HL-60/S4 treated with retinoic acid at 250 ng/mL for 4 days and 3 days (cell line): Measurements from ENCODE around the gene CAPN2.
"Not testable (repeated sequence)": the region's sequence is repeated elsewhere in the genome, so short reads cannot be mapped to it uniquely, and the experiment has no call there.

Experiments
- in situ Hi-C: fragments of 300-500 bp; cut with MboI; formaldehyde crosslinking; loops from 2 replicates; pipeline ENCODE4 v1.7.0; 2022; ENCODE audit warnings: low sequenced_read_pairs

Gene CAPN2

DNA sequence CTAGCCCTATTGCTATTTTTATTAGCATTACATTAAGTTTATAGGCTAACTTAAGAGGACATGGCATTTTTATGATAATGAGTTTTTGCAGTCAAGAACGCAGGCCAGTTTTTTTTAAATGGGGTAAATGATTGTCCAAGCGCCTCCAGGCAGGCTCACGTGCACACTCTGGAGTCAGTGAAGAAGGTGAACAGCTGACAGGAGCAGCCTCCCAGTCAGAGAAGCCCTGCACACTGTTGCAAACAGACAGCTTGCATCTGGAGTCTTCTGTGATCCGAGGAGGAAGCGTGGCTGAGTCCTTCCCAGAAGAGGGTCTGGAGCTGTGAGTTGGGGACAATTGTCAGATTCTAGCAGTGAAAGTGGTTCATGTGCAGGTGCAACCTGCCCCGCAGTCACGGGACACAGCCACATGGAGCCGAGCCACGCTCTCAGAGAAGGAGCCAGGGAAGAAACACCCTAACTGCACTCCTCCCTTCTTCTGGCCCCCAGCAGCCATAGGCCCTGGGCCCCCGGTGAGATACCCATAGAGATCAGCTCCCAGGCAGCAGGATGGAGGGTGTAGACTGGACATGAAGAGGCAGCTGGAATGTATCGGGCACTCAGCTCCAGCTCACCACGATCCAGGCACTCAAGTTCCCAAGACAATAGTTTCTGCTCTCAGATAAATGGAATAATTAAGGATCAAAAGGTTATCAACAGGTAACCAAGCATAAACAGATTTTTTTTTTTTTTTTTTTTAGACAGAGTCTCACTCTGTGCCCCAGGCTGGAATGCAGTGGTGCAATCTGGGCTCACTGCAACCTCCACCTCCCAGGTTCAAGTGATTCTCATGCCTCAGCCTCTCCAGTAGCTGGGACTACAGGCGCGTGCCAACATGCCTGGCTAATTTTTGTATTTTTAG lies 26.4 kb downstream of the CAPN2 start:
- in situ Hi-C loops, result no loop called here

DNA sequence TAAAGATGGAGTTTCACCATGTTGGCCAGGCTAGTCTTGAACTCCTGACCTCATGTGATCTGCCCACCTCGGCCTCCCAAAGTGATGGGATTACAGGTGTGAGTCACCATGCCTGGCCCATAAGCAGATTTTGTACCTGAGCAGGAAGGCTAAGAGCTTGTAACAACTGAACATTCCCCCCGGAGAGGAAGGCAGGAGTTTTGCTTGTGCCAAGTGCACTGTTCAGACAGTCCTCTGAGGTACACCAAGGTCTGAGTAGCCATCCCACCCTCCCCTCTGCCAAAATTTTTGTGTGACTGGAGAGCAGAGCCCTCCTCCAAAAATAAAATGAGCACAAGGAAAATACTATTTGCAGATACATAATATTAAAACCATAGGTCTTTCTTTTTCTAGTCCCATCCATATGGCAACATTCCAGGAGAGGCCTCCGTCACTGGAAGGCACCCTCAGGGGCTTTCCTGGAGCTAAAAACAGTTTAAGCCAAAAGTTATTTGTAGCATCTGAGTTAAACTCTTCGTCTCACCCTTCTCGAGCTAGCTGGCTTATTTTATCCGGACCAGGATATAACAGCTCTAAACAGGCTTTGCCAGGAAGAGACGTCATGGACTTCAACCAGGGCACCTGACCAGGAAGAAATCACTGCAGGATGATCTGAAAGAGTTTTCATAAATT lies 27.2 kb downstream of the CAPN2 start:
- in situ Hi-C loops, result no loop called here

DNA sequence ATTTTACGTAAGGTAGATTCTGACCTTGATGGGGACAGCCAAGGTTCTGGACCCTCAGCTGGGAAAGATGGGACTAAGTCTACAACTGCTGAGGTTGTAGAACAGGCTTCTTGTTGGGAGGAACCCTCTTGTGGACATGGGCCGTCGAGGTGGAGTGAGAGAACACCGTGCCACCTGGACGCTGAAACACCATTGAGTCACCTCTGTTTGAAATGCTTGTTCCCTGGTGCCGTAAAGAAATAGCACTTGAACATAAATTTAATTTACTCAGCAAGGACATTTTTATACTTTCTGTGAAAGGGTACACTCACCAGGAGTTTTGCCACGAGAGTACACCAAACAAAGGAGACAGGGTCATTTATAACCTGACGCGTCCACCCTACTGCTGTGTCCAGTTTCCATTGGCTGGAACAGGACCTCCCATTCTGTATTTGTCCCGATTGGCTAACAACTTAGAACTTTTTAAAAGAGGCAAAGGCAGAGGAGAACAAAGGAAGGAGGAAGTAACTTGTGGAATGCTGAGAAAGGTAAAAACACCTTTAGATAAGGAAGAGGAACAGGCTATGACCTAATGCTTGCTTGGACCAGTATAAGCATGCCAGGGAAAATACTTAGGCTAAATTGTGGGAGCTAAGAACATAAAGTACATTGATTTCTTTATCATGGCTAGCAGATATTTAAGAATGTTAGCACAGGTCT lies 27.8 kb downstream of the CAPN2 start:
- in situ Hi-C loops, result not testable (repeated sequence)

DNA sequence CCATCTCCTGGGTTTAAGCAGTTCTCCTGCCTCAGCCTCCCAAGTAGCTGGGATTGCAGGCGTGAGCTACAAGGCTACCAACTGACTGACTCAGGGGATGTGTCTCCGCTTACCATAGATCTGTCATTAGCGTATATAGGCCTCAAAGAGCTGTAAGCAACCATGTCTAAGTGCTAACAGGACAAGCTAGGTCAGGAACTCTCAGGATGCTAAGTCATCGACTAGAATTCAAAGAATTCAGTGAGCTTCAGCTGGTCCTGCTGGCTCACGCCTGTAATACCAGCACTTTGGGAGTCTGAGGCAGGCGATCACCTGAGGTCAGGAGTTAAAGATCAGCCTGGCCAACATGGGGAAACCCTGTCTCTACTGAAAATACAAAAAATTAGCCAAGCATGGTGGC lies 29.5 kb downstream of the CAPN2 start:
- in situ Hi-C loops, result no loop called here

DNA sequence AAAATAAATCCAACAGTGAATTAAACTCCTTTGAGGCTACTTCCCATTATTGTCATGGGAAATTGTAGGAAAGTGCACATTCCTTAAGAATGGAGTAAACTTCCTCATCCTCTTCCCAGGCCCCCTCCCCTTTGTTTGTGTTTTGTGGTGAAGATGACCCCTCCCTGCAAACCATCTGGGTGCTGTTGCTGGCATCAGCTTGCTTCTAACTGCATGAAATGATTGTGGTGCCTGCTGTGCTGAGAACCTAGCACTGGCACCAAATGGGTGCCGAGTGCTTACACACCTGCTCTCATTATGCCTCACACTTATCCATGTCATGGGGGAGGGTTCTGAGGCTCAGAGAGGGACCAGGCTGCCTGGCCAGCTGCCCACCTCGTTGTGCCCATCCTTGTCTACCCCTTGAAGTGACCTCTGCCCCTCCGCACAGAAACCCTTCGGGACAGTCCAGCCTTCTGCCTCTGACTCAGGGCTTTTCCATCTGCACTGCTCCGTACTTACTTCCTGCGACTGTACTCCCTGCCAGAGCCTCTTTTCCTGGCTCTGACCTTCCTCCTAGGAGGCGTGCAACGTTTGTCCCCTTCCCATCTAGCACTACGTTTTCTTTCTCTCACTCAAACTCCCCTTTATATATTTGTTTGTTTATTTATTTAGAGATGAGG lies 30.6 kb downstream of the CAPN2 start:
- in situ Hi-C loops, result no loop called here

DNA sequence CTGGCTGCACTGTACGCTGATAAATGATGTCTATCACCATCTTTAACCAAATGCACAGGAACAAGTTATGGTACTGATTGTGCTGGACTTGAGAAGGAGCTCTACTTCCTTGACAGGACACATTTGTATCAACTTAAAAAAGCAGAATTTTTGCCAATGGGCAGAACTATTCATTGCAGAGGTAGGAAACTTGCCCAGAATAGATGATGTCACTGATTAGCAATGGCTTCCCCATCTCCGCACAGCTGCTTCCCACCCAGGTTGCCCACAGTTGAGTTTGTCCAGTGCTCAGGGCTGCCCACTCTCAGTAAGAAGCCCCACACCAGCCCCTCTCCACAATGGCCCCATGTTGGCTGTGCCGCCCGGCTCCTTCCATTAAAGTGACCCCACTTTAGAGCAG lies 33.4 kb downstream of the CAPN2 start:
- in situ Hi-C loops, result no loop called here

DNA sequence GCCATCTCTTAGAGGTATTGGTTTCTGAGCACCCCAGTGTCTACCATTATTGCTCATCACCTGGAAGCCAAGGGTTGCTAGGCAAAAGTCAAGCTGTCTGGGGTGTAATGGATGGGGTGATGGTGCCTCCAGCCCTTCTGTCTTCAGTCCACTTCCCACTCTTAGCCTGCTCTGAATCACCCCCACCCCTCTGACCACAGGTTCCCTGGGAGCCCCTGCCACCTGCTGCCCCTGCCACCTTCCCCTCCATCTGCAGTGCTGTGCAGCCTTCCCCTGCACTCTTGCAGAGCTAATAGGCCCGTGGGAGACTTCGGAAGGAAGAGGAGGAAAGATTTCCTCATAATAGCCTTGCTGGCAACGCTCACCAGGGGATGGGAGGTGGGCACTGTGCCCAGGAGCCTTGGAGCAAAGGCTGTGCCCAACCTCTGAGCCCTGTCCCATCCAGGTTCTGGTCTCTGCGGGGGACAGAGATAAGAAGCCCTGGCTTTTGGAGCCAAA lies 35.5 kb downstream of the CAPN2 start:
- in situ Hi-C loops, result no loop called here

DNA sequence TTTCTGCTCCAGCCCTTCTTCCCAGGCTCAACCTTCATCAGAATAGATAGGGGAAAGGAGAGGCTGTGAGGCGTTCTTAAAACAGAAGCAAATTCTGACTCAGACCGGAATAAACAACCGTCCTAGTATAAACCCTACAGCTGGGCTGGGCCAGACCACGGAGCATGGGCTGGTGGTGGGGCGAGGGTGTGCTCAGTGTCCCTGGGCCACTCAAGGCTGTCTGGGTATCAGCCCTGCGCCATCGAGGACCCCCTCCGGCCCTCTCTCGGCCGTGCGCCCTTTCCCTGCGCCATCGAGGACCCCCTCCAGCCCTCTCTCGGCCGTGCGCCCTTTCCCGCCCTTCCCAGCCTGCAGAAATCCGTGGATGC lies 36.0 kb downstream of the CAPN2 start:
- in situ Hi-C loops, result no loop called here

DNA sequence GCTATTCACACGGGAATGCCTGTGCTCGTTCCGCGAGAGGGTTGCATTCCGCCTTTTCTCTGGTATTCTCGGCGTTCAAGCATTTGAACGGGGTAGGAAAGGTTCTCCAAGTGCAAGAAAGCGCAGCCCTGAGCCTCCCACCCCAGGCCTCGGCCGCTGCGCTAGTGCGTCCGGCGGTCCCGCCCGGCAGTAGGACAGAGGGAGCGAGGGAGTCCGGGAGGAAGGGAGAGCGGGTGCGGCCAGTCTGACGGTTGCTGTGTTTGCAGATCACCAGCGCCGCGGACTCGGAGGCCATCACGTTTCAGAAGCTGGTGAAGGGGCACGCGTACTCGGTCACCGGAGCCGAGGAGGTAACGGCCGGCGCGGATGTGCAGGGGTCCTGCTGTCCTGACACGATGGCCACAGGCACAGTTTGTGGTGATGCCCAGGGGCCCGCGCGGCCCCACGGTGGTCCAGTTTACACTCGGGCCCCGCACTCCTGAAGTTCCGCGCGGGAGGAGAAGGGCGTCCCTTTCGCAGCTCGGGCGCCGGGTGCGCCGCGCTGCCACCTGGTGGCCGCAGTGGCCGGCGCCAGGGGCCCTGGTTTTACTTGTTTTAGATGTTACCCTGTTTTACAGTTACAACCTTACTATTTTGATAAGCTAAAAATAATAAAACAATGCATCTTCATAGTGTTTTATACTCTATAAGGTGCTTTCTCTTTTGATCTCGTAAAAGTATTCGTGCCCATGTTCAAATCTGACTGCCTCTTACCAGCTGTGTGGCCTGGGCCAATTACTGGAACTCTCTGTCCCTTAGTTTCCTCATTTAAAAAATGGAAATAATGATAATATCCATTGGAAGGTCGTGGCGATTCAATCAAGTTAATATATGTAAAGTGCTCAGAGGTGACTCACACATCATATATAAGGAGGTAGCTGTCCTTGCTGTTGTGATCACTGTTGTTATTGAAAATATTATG lies 36.7 kb downstream of the CAPN2 start:
- in situ Hi-C loops, result no loop called here

DNA sequence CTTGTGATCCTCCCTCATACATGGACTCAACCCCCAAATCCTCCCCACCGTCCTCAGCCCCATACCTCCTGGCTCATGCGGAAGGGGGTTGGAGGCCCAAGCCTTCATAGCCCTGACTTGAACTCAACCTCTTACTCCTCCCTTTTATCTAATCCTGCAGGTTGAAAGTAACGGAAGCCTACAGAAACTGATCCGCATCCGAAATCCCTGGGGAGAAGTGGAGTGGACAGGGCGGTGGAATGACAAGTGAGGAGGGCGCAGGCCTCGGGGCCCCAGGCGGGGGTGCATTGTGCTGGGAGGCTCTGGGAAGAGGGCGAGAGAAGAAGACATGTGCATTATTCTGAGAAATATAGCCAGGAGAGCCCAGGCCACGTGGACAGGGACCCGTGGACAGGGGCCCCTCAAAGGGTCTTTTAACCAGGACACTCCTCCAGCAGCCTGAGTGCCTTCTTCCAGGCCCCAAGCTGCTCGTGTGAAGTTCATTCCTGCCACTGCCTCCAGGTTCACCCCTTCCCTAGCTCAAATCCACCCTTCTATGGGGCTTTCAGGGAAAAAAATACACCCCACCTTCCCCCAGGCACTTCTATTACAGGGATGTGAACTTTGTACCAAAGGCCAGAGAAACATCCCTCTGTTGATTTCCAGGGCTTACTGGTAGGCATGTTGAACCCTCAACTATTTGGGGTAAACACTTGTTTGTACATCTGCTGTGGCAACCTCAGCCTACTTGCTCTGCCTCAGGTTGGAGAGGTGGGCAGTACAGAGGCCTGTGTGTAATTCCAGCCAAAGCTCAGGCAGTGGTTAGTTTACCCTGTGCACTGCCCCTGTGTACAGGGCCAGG lies 38.6 kb downstream of the CAPN2 start:
- in situ Hi-C loops, result no loop called here

DNA sequence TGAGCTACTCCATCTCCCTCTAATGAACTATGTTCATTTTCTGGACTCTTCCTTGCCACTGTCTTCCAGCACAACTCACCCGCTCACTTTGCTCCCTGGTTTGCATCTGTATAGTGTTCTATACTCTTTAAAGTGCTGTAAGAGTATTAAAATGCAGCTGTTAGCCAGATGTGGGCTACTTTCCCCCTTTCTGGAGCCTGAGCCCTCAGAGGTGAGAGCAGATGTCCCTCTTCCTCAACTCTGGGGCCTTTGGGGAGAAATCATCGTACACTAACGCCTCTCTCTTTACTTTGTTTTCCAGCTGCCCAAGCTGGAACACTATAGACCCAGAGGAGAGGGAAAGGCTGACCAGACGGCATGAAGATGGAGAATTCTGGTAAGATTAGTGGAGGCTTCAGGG lies 39.4 kb downstream of the CAPN2 start:
- in situ Hi-C loops, result no loop called here

DNA sequence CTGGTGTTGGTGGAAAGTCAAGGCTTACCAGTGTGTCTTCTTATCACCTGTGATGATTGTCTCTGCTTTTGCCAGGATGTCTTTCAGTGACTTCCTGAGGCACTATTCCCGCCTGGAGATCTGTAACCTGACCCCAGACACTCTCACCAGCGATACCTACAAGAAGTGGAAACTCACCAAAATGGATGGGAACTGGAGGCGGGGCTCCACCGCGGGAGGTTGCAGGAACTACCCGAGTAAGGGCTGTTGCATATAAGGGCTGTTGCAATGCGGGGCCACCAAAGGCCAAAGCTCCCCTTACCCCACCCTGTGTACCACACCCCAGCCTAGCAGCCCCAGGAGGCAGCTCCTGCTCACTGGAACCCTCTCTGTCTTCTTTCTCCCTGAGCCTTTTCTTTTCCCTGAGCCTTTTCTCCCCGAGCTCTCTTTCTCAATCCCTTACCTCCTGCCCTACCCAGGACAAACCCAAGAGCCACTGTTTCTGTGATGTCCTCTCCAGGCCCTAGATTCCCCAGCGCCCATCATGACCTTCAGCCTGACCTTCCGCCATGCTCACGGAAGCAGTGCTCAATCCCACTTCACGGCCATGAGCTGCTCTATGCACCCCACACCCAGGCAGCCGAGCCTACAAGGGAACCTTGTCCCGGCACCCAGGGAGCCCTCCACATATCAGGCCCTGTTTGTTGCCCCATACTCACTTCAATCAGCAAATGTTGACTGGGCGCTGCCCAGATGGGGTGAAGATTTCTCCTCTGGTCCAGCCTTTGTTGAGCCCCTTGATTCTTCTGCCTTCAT lies 40.6 kb downstream of the CAPN2 start:
- in situ Hi-C loops, result no loop called here

DNA sequence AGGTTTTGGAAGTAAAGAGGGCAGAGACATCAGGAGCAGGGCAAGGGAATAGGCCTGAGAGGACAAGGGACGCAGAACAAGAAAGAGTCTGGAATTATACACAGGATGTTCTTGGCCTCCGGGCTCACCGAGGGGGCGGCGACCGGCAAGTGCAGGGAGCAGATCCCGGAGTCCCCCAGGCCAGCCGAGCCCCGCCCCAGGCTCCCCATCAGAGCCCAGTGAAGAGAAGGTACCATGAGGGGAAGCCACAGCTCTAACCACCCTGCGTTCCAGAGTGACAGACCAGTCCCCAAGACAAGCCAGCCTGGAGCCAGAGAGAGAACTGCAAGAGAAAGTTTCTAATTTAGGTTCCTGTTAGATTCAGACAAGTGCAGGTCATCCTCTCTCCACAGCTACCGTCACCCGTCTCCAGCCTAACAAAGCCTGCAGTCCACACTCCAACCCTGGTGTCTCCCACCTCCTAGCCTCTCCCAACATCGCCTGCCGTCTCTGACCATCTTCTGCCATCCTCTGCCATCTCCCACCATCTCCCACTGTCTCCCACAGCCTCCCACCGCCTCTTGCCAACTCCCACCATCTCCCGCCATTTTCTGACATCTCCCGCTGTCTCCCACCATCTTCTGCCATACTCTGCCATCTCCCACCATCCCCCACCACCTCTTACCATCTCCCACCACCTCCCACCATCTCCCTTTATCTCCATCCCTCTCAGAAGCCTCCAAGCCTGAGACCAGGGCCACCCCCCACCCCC lies 42.5 kb downstream of the CAPN2 start:
- in situ Hi-C loops, result no loop called here

DNA sequence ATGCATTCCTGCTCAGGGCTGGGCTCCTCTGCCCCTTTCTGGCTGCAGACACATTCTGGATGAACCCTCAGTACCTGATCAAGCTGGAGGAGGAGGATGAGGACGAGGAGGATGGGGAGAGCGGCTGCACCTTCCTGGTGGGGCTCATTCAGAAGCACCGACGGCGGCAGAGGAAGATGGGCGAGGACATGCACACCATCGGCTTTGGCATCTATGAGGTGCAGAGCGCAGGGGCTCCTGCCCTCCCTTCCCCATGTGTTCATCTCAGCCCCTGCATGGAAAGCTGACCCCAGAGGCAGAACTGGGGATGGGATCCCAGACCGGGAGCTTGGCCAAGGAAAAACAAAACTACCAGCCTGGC lies 43.1 kb downstream of the CAPN2 start:
- in situ Hi-C loops, result no loop called here

DNA sequence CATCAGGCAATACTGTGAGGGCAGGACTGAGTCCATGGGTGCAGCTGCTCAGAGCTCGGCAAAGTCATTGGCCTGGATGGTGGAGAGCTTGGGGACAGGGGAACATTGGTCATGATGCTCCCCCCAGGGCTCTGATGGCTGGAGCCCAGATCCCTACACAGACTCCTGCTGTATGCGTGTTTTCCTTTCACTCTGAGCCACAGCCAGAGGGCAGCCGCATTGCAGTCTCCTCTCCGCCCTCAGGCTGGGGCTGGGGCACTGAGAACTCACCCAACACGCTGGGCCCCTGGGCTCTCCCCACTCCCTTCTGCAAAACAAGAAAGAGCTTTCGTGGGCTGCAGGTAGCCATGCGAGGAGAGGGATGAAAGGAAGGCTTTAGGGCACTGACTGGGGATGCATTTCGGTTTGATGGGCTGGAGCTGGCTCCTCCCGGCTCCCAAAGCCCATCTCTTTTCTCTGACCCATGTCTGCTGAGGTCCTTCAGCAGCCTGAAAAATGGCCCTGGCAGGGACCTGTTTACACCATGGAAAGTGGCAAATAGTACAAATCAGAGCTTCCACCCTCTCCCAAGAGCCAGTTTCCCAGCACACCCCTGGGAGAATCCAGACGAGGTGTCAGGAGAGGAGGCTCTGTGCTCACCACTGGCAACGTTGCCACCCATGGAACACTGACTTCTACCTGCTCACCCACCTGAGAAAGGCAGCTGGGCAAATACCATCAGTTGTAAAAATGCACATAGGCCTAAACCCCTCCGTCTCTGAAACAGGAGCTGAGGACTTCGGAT lies 43.8 kb downstream of the CAPN2 start:
- in situ Hi-C loops, result no loop called here

DNA sequence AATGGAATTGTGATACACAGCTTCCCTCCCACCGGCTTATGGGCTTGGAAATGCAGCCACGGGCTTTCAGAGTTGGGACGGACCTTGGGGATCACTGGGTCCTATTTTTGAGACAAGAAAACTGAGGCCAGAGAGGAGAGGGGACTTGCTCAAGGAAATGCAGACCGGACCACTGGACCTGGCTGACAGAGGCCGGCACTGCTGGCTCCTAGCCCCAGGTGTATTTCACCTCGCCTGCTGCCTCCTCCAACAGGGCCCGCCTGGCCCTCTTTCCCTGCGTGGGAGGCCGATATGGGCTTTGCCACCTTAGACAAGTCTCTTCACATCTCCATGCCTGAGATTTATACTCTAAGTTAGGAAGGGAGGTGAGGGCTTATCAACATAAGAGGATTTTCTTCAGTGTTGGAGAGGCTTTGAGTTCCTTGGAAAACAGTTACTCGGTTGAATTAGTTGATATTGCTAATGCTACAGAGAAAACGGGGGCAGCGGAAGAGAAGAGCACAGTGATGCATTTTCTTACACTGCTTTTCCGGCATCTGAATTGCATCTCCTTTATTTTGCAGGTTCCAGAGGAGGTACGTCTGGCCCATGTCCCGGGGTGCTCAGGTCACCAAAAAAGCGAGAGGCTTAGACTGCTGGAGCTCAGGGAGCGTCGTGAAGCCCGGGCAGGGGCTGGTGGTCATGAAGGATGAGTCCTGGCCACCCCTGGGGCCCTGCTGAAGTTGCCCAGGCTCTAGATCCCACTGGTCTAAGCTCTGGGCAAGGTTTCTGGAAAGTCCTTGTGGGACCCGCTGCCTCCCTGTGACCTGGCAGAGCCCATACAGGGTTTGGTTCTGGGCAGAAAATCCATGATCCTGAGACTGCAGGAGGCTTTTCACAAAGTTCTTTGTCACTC lies 44.7 kb downstream of the CAPN2 start:
- in situ Hi-C loops, result no loop called here
